HCT116 (cell line): ENCODE measurements around the gene CT45A2.
"Not testable (repeated sequence)": the region's sequence is repeated elsewhere in the genome, so short reads cannot be mapped to it uniquely, and the experiment has no call there.

Experiments
- EGR1 ChIP-seq: IDR thresholded peaks from 2 replicates; pipeline ENCODE4 v1.6.1; 2012; ENCODE audit warnings: low read depth
- EZH2 ChIP-seq: fragments of 200-600 bp; sonication (generic); IDR thresholded peaks from 2 replicates; pipeline ENCODE4 v1.6.1; 2017; ENCODE audit warnings: antibody characterized with exemption, mixed run types
- MAX ChIP-seq: IDR thresholded peaks from 2 replicates; pipeline ENCODE4 v1.6.1; 2012
- ZFX ChIP-seq: fragments of 450-650 bp; IDR thresholded peaks from 2 replicates; pipeline ENCODE4 v1.6.1; 2017
- TF ChIP-seq, protein P1 (sequence below): IDR thresholded peaks from 2 replicates; pipeline ENCODE4 v1.6.1; 2012; ENCODE audit warnings: low read depth
- TF ChIP-seq, protein P2 (sequence below), 3 experiments: fragments of 200-600 bp in 1 of 3; sonication (generic) in 1 of 3; IDR thresholded peaks in 2 of 3; conservative IDR thresholded peaks in 1 of 3; 2 replicates each; pipeline ENCODE4 v1.5.1; 2012 to 2017; ENCODE audit warnings: low read depth in 2 of 3, low read length in 2 of 3, antibody characterized with exemption in 1 of 3, borderline replicate concordance in 1 of 3, control low read depth in 1 of 3, mild to moderate bottlenecking in 1 of 3, mixed read lengths in 1 of 3, mixed run types in 1 of 3, moderate library complexity in 1 of 3; ENCODE audit not compliant: insufficient read depth in 1 of 3

DNA sequence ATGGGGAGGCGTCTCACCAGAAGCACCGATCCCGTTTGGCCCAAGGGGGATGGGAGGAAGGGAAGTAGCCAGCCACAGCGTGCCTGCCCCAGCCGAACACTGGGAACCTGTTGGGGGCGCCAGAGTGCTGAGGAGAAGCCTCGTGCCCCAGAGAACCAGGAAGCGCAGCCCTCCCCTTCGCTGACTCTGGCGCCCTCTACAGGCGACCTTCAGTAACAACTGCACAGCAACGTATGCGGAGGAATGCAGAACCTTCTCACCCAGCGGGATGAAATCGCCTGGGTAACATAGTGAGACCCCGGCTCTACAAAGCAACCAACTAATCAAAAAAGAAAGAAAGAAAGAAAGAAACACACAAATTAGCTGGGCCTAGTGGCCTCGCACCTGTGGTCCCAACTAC lies 17.4 kb upstream of the CT45A2 start, which contains the start of gene CT45A7:
- not testable (repeated sequence) for TF ChIP-seq EZH2, EGR1, MAX, ZFX
- TF ChIP-seq, protein P1, sequence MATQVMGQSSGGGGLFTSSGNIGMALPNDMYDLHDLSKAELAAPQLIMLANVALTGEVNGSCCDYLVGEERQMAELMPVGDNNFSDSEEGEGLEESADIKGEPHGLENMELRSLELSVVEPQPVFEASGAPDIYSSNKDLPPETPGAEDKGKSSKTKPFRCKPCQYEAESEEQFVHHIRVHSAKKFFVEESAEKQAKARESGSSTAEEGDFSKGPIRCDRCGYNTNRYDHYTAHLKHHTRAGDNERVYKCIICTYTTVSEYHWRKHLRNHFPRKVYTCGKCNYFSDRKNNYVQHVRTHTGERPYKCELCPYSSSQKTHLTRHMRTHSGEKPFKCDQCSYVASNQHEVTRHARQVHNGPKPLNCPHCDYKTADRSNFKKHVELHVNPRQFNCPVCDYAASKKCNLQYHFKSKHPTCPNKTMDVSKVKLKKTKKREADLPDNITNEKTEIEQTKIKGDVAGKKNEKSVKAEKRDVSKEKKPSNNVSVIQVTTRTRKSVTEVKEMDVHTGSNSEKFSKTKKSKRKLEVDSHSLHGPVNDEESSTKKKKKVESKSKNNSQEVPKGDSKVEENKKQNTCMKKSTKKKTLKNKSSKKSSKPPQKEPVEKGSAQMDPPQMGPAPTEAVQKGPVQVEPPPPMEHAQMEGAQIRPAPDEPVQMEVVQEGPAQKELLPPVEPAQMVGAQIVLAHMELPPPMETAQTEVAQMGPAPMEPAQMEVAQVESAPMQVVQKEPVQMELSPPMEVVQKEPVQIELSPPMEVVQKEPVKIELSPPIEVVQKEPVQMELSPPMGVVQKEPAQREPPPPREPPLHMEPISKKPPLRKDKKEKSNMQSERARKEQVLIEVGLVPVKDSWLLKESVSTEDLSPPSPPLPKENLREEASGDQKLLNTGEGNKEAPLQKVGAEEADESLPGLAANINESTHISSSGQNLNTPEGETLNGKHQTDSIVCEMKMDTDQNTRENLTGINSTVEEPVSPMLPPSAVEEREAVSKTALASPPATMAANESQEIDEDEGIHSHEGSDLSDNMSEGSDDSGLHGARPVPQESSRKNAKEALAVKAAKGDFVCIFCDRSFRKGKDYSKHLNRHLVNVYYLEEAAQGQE, result not testable (repeated sequence)
- TF ChIP-seq, protein P2, sequence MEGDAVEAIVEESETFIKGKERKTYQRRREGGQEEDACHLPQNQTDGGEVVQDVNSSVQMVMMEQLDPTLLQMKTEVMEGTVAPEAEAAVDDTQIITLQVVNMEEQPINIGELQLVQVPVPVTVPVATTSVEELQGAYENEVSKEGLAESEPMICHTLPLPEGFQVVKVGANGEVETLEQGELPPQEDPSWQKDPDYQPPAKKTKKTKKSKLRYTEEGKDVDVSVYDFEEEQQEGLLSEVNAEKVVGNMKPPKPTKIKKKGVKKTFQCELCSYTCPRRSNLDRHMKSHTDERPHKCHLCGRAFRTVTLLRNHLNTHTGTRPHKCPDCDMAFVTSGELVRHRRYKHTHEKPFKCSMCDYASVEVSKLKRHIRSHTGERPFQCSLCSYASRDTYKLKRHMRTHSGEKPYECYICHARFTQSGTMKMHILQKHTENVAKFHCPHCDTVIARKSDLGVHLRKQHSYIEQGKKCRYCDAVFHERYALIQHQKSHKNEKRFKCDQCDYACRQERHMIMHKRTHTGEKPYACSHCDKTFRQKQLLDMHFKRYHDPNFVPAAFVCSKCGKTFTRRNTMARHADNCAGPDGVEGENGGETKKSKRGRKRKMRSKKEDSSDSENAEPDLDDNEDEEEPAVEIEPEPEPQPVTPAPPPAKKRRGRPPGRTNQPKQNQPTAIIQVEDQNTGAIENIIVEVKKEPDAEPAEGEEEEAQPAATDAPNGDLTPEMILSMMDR (IDR thresholded peaks at IDR 0.05 in 2 of 3, conservative IDR thresholded peaks at IDR 0.05 in 1 of 3; ENCODE audit: borderline replicate concordance in 1 of 3, insufficient read depth in 1 of 3, low read depth in 2 of 3, low read length in 2 of 3), result not testable (repeated sequence)
